WERI-Rb-1 (cell line): ENCODE results near the gene NSD2.

Experiments
- DNase-seq: peaks from one replicate; pipeline ENCODE4 v3.0.0-alpha.2; 2020
- H3K27ac ChIP-seq: fragments of 250-450 bp; sonication (Bioruptor Pico); 2 replicates; pipeline ENCODE4 v1.5.1; 2020; ENCODE audit warnings: mild to moderate bottlenecking, moderate library complexity
- H3K27me3 ChIP-seq: fragments of 250-450 bp; sonication (Bioruptor Pico); 2 replicates; pipeline ENCODE4 v1.5.1; 2021; ENCODE audit warnings: mild to moderate bottlenecking, low read depth, moderate library complexity; ENCODE audit not compliant: insufficient read depth, severe bottlenecking
- H3K36me3 ChIP-seq: fragments of 250-450 bp; sonication (Bioruptor Pico); 2 replicates; pipeline ENCODE4 v1.5.1; 2020; ENCODE audit warnings: mild to moderate bottlenecking, moderate library complexity
- H3K4me3 ChIP-seq: 2 replicates; pipeline ENCODE4 v1.5.1; 2011; ENCODE audit warnings: low read depth, mild to moderate bottlenecking, control low read depth, low read length
- H3K9me3 ChIP-seq: fragments of 250-450 bp; sonication (Bioruptor Pico); 2 replicates; pipeline ENCODE4 v1.5.1; 2021; ENCODE audit warnings: mild to moderate bottlenecking, moderate library complexity; ENCODE audit not compliant: severe bottlenecking
- TF ChIP-seq, protein P1 (sequence below): IDR thresholded peaks from 2 replicates; pipeline ENCODE4 v1.5.1; 2011; ENCODE audit warnings: low read depth, mild to moderate bottlenecking, control low read depth, inconsistent platforms, low read length

The NSD2 gene

DNA sequence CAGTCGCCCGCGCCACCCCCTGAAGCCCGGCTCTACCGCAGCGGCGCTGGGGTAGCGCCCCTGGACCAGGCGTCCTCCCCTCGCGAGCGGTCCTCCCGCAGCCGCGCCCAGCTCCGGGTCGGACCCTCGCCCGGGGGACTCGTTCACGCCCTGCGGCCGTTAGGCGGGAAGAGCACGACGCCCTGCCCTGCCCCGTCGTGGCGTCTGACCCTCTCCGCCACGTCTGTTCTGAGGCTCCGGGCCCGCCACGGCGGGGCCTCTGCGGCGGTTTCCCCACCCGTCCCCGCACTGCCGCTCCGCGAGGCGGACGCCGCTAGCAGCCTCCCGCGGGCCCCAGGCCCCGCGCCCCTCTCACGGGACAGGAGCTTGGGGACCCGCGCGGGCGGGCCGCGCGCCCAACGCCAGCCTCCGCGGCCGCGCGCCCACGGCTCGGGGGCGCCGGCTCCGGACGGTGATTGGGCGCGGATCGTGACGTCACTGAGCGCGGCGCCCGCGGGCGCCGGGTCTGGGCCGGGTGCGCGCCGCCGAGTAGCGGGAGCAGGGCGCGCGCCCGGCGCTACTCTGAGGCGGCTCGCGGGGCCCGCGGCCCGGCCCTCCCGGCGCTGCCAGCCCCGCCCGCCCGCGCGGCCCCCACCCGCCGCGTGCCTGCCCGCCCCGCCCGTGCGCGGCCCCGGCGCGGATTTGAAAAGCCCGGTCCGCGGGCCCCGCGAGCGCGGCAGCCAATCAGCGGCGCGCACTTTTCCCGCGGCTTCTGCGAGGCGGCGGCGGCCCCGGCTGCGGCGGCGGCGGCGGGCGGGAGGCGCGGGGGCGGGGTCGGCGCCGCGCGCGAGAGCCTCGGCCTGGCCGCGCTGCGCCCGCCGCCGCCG, at the start of gene NSD2:
TSS of gene NSD2 (plus strand) at position 816 of the 866 bp plus-strand sequence. CDS start 29,262 bp downstream, outside the sequence.
- Histone ChIP-seq H3K4me3 (peak within 1 kb of the TSS; percentile 64), H3K27ac (peak within 1 kb of the TSS; percentile 99), H3K27me3 (no peaks in the 10 kb centered on the region), H3K9me3 (no peaks in the 10 kb centered on the region), H3K36me3 (peaks cover 7% of the 10 kb centered on the region; the same call in 1 of the 2 replicates)
- TF ChIP-seq, protein P1, sequence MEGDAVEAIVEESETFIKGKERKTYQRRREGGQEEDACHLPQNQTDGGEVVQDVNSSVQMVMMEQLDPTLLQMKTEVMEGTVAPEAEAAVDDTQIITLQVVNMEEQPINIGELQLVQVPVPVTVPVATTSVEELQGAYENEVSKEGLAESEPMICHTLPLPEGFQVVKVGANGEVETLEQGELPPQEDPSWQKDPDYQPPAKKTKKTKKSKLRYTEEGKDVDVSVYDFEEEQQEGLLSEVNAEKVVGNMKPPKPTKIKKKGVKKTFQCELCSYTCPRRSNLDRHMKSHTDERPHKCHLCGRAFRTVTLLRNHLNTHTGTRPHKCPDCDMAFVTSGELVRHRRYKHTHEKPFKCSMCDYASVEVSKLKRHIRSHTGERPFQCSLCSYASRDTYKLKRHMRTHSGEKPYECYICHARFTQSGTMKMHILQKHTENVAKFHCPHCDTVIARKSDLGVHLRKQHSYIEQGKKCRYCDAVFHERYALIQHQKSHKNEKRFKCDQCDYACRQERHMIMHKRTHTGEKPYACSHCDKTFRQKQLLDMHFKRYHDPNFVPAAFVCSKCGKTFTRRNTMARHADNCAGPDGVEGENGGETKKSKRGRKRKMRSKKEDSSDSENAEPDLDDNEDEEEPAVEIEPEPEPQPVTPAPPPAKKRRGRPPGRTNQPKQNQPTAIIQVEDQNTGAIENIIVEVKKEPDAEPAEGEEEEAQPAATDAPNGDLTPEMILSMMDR, result no peak
- peak; percentile 89 for DNase-seq

DNA sequence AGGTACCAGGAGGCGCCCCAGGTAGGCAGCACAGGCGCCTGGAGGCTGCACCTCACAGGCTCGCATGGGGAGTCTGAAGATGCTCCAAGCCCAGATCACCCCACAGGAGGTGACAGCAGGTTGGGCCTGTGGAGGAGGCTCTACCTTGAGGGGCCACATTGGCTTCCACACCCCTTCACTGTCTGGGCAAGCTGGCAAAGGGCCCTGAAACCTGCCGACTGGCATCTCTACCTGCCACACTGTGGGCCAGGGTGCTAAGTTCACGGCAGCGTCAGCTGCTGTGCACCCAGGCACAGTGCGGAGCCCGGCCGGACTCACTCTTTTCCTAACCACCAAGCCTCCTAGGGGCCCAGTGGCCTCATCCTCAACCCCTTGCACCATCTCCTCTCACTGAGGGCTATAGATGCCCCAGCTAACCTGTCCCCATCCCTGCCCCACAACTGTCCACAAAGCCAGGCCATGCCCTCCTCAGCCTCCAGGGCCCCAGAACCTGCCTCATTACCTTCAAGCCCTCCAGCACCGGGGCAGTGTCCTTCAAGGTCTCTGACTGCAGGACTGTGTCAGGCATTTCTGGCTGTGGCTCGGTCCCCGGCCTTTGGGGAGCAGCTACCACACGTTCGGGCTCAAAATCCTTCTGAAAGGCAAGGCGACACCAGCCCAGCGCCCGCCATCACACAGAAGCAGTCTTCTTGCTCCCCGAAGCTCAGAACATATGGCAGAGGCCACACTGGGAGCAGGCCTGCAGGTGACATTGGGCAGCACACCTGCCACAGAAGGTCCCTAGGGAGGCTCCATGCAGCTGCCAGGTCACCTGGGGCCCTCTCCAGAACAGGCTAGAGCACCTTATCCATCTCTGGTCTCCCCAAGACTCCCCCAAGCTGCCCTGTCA, 49.3 kb upstream of the NSD2 start:
- TF ChIP-seq, protein P1, result no peak
- Histone ChIP-seq H3K4me3 (no peak overlapping the region), H3K27ac (no peak overlapping the region), H3K9me3 (no peaks in the 10 kb centered on the region), H3K27me3 (no peaks in the 10 kb centered on the region), H3K36me3 (peaks cover 90% of the 10 kb centered on the region)
- no peak for DNase-seq

DNA sequence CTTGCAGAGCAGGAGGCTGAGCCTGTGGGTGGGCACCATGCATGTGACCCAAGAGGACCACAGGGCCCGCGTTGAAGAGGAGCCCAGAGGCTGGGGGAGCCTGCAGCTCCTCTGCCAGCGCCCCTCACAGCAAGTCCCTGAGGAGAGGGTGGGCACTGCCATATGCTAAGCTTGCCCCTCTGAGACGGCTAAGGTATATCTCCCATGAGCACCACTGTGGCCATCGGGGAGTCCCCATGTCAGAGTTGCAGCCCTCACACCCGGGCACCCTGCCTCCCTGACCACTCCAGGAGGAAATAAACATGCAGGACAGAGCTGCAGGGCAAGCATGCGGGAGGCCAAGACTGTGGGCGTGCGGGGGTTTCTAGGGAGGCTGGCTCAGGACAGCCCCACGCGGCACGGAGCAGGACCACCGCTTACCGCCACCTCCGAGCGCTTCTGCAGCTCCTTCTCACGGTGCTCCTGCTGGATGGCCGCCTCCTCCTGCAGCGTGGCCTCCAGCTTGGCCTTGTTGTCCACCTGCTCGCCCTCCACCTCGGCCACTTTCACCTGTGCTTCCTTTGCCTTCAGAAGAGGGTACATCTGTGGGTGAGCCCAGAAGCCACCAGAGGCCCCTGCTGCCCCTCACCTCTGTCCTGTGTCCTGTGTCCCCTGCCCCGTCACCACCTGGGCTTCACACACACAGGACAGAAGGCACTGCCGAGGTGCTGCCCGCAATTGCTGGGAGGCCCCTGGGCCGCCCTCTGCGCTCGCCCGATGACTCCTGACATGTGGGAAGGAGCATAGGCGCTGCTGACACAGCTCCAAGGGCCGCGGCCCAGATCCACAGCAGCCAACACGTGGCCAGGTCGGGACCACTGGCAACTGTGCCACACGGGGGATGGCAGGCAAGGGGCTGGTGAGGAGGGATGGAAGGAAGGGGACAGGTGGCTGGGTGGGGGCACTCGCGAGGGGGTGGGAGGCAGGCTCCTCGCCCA, 48.3 kb upstream of the NSD2 start:
- Histone ChIP-seq H3K27me3 (no peaks in the 10 kb centered on the region), H3K4me3 (no peak overlapping the region), H3K36me3 (peaks cover 82% of the 10 kb centered on the region), H3K27ac (no peak overlapping the region), H3K9me3 (no peaks in the 10 kb centered on the region)
- TF ChIP-seq, protein P1, result no peak
- DNase-seq, result no peak

DNA sequence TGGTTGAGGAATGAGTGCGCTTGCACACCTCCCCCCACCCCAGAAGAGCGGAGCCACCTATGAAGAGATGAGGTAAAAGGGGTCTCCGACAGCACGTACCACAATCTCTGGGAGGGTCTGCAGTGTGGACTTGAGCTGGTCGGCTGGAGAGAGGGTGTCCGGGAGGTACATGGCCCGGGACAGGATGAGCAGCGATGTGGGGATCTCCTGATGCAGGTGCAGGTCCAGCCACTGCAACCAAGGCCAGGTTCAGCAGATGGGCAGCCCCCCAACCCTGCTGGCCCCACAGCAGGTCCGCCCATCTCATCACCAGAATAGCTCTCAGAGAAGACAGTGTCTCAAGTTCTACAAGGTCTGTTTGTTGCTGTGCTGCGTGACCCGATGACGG, 47.7 kb upstream of the NSD2 start:
- Histone ChIP-seq H3K4me3 (no peak overlapping the region), H3K27me3 (no peaks in the 10 kb centered on the region), H3K36me3 (peaks cover 75% of the 10 kb centered on the region), H3K9me3 (no peaks in the 10 kb centered on the region), H3K27ac (no peak overlapping the region)
- TF ChIP-seq, protein P1, result no peak
- no peak for DNase-seq

DNA sequence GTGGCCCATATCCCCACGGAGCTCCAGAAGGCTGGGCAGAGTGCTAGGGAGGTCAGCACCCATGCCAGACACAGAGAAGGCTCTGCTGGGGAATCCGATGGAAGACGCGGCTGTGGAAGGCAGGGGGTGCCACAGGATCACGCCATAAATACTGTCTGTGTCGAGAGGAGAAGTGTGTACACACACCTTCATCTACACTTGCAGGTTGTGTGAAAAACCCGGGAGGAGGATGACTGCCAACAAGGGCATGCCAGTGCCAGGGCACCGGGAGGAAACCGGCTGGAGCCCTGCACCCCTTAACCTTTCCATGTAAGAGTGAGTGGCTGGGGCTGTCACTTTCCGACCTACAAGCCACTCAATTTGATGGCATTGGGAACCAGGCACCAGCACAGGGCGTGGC, 46.4 kb upstream of the NSD2 start:
- H3K9me3 ChIP-seq, result no peaks in the 10 kb centered on the region
- peaks cover 68% of the 10 kb centered on the region for H3K36me3 ChIP-seq
- H3K4me3 ChIP-seq, result no peak overlapping the region
- DNase-seq, result no peak
- H3K27me3 ChIP-seq, result no peaks in the 10 kb centered on the region
- no peak overlapping the region for H3K27ac ChIP-seq
- TF ChIP-seq, protein P1, result no peak
